K562 (cell line): ENCODE data around the gene ATXN7L1. TPM values are rescaled to one million over a fixed set of nuclear protein-coding genes. Genes with fewer than 3 reads are reported as not detected.

Source experiments
- ARHGAP35 ChIP-seq: fragments of 450-650 bp; IDR thresholded peaks from 2 replicates; pipeline ENCODE4 v1.6.1; 2018; ENCODE audit not compliant: partially characterized antibody
- CBFA2T3 ChIP-seq: fragments of 450-650 bp; IDR thresholded peaks from 2 replicates; pipeline ENCODE4 v1.6.1; 2017
- DPF2 ChIP-seq: fragments of 450-650 bp; IDR thresholded peaks from 2 replicates; pipeline ENCODE4 v1.6.1; 2016
- FOS ChIP-seq: IDR thresholded peaks from 3 replicates; pipeline ENCODE4 v1.6.1; 2011; ENCODE audit not compliant: insufficient read length; ENCODE audit errors: extremely low read depth
- GATA2 ChIP-seq: sonication (generic); formaldehyde crosslinking; IDR thresholded peaks from 2 replicates; pipeline ENCODE4 v1.4.0; 2020; ENCODE audit warnings: mild to moderate bottlenecking, missing genetic modification reagents
- GTF2A2 ChIP-seq: IDR thresholded peaks from 2 replicates; pipeline ENCODE4 v1.6.1; 2016; ENCODE audit warnings: mild to moderate bottlenecking, missing genetic modification characterization, missing compliant biosample characterization
- HNRNPH1 ChIP-seq: fragments of 200-400 bp; formaldehyde crosslinking; optimal IDR thresholded peaks from 2 replicates; pipeline ENCODE3; 2017; ENCODE audit warnings: low read depth, mild to moderate bottlenecking, low read length, moderate library complexity
- JUN ChIP-seq, 2 experiments: sonication (generic) in 1 of 2; formaldehyde crosslinking in 1 of 2; IDR thresholded peaks; 2 replicates each; pipeline versions ENCODE4 v1.6.1 to v1.8.0; 2012 to 2022; ENCODE audit warnings: borderline replicate concordance in 2 of 2, mild to moderate bottlenecking in 2 of 2, improper control_type of control experiment in 1 of 2, low read depth in 1 of 2, low read length in 1 of 2, missing genetic modification reagents in 1 of 2
- JUND ChIP-seq, 2 experiments: IDR thresholded peaks; 2 replicates in 1 of 2; 3 replicates in 1 of 2; pipeline ENCODE4 v1.6.1; 2011; ENCODE audit warnings: borderline replicate concordance in 2 of 2, low read depth in 2 of 2, low read length in 2 of 2, improper control_type of control experiment in 1 of 2, missing biosample characterization in 1 of 2, missing genetic modification characterization in 1 of 2, missing genetic modification reagents in 1 of 2
- MECOM ChIP-seq: fragments of 250-450 bp; sonication (Bioruptor Pico); IDR thresholded peaks from 2 replicates; pipeline ENCODE4 v1.8.0; 2022; ENCODE audit warnings: inconsistent platforms
- NRF1 ChIP-seq, 2 experiments: fragments of 450-650 bp; IDR thresholded peaks in 1 of 2; conservative IDR thresholded peaks in 1 of 2; 2 replicates each; pipeline ENCODE4 v1.6.1; 2014; ENCODE audit warnings: mild to moderate bottlenecking in 2 of 2
- PHB ChIP-seq: fragments of 250-450 bp; sonication (Bioruptor Pico); IDR thresholded peaks from 2 replicates; pipeline ENCODE4 v1.5.0; 2021
- PPARD ChIP-seq: fragments of 250-450 bp; sonication (Bioruptor Pico); IDR thresholded peaks from 2 replicates; pipeline ENCODE4 v1.8.0; 2022; ENCODE audit warnings: inconsistent platforms, mild to moderate bottlenecking, moderate library complexity
- SNIP1 ChIP-seq: fragments of 450-650 bp; IDR thresholded peaks from 2 replicates; pipeline ENCODE4 v1.7.1; 2017; ENCODE audit warnings: low read depth, mild to moderate bottlenecking
- SOX6 ChIP-seq: fragments of 450-650 bp; IDR thresholded peaks from 2 replicates; pipeline ENCODE4 v1.6.1; 2014; ENCODE audit warnings: mild to moderate bottlenecking
- SREBF2 ChIP-seq: sonication (generic); formaldehyde crosslinking; IDR thresholded peaks from 2 replicates; pipeline ENCODE4 v1.4.0; 2020; ENCODE audit warnings: mild to moderate bottlenecking, missing genetic modification reagents
- TCF3 ChIP-seq: sonication (generic); formaldehyde crosslinking; IDR thresholded peaks from 2 replicates; pipeline ENCODE4 v1.4.0; 2020; ENCODE audit warnings: mild to moderate bottlenecking, missing genetic modification reagents
- YY1 ChIP-seq, 3 experiments: IDR thresholded peaks; 2 replicates each; pipeline ENCODE4 v1.6.1; 2011; ENCODE audit warnings: low read length in 2 of 3, mild to moderate bottlenecking in 2 of 3, moderate library complexity in 2 of 3, borderline replicate concordance in 1 of 3, control low read depth in 1 of 3, low read depth in 1 of 3; ENCODE audit not compliant: insufficient read depth in 3 of 3, insufficient replicate concordance in 2 of 3, control insufficient read depth in 1 of 3, insufficient read length in 1 of 3; ENCODE audit errors: extremely low read depth in 1 of 3
- ZKSCAN3 ChIP-seq: fragments of 250-450 bp; sonication (Bioruptor Pico); IDR thresholded peaks from 2 replicates; pipeline ENCODE4 v1.4.0; 2020
- polyA plus RNA-seq, 8 experiments: library from polyadenylated mRNA; depleted of rRNA in 4 of 8; stranded (reverse) in 5 of 8; unstranded in 3 of 8; fragments of >200 nt; fragmentation: Nextera tagmentation in 2 of 8; fragmentation: Illumina TruSeq in 1 of 8; extraction: Ambion mirVana in 2 of 8; extraction: Trizol in 1 of 8; gene quantifications; 2 replicates each; pipeline versions ENCODE4 v1.2.1 to v1.2.3, GENCODE V29; 2011 to 2014; ENCODE audit warnings: inconsistent platforms in 1 of 8, missing spikeins in 1 of 8
- total RNA-seq, 7 experiments: library from RNA; depleted of rRNA in 6 of 7; stranded (reverse); fragments of >200 nt in 6 of 7; fragmentation: Illumina TruSeq in 2 of 7; extraction: Trizol in 2 of 7; gene quantifications; 2 replicates each; pipeline versions ENCODE4 v1.2.1 to v1.2.3, GENCODE V29; 2011 to 2021; ENCODE audit warnings: low replicate concordance in 1 of 7
- TF ChIP-seq, protein P1 (sequence below): sonication (generic); formaldehyde crosslinking; IDR thresholded peaks from 2 replicates; pipeline ENCODE4 v1.8.0; 2022; ENCODE audit warnings: missing genetic modification reagents, mild to moderate bottlenecking, moderate library complexity, borderline replicate concordance
- TF ChIP-seq, protein P2 (sequence below), 2 experiments: IDR thresholded peaks in 1 of 2; conservative IDR thresholded peaks in 1 of 2; 2 replicates each; pipeline ENCODE4 v1.6.1; 2016; ENCODE audit warnings: low read depth in 2 of 2, mild to moderate bottlenecking in 1 of 2, missing compliant biosample characterization in 1 of 2, missing genetic modification characterization in 1 of 2, moderate library complexity in 1 of 2
- TF ChIP-seq, protein P3 (sequence below): fragments of 450-650 bp; IDR thresholded peaks from 2 replicates; pipeline ENCODE4 v1.6.1; 2017; ENCODE audit warnings: mild to moderate bottlenecking, moderate library complexity

ATXN7L1 gene
- total and polyA plus RNA-seq, 9 of the 15 experiments (the other 6 are each of a cell fraction or from before 2014, with no cell fraction given), result 6.6 to 13.7 (median 10.7) TPM

DNA sequence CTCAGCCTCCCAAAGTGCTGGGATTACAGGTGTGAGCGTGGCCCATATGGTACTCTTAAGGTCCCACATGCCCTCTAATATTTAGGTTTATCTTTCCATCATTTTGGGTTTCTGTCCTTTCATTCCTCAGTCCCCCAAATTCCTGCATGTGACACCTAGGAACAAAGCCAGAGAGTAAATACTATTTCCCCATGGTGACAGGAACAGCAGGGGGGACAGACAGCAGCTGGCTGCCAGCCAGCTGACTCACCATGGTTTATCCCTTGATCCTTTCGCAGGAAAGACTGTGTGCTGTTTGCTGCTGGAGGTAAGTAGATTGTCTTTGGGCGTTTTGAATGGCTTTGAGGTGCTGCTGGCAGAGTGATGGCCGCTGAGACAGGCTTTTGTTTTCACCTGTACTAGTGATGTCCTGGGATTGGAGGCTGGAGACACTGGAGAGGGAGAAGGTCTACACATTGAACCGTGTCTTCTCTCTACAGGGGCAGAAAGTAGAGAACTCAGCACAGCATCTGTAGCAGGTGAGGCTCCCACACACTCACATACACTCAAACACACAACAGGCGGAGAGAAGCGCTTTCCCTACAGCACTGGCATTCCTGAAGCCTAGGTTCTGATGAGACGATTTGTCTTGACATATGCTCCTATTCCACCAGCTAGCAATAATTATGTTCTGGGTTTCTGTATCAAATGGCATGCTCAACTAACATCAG is 211.4 kb downstream of the ATXN7L1 start (continued):
- TF ChIP-seq, protein P1, sequence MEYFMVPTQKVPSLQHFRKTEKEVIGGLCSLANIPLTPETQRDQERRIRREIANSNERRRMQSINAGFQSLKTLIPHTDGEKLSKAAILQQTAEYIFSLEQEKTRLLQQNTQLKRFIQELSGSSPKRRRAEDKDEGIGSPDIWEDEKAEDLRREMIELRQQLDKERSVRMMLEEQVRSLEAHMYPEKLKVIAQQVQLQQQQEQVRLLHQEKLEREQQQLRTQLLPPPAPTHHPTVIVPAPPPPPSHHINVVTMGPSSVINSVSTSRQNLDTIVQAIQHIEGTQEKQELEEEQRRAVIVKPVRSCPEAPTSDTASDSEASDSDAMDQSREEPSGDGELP (CRISPR knock-in tag), result peak; percentile 85
- TF ChIP-seq NRF1 (conservative IDR thresholded peaks at IDR 0.05 in 1 of 2, IDR thresholded peaks at IDR 0.05 in 1 of 2) (0 out of 4 replicates have a peak, but pooled peaks of 1 of the 2 experiments have one; percentile 13), MECOM (CRISPR knock-in tag) (no peak), JUN (IDR thresholded peaks at IDR 0.05; ENCODE audit: borderline replicate concordance, low read depth, low read length) (peak; percentile 90), JUN (CRISPR knock-in tag; IDR thresholded peaks at IDR 0.05; ENCODE audit: borderline replicate concordance) (no peak), SNIP1 (no peak), SOX6 (peak; percentile 63; the same call in 1 of the 2 replicates), GTF2A2 (no peak), PHB (no peak), HNRNPH1 (no peak), JUND (IDR thresholded peaks at IDR 0.05; ENCODE audit: borderline replicate concordance, low read depth, low read length) (peak; percentile 98), JUND (tag; IDR thresholded peaks at IDR 0.05; ENCODE audit: borderline replicate concordance, low read depth, low read length) (peak; percentile 96; the same call in 2 of the 3 replicates), DPF2 (peak; percentile 89), PPARD (CRISPR knock-in tag) (no peak), GATA2 (peak; percentile 73), YY1 (IDR thresholded peaks at IDR 0.05; ENCODE audit: borderline replicate concordance in 1 of 3, control insufficient read depth in 1 of 3, extremely low read depth in 1 of 3, insufficient read depth in 3 of 3, insufficient read length in 1 of 3, insufficient replicate concordance in 2 of 3, low read depth in 1 of 3, low read length in 2 of 3) (peak in 1 of 3 experiments; percentile 19), ZKSCAN3 (CRISPR knock-in tag) (no peak), CBFA2T3 (peak; percentile 69), FOS (peak; percentile 42), ARHGAP35 (no peak), SREBF2 (CRISPR knock-in tag) (no peak), TCF3 (CRISPR knock-in tag) (peak; percentile 64)
- TF ChIP-seq, protein P2, sequence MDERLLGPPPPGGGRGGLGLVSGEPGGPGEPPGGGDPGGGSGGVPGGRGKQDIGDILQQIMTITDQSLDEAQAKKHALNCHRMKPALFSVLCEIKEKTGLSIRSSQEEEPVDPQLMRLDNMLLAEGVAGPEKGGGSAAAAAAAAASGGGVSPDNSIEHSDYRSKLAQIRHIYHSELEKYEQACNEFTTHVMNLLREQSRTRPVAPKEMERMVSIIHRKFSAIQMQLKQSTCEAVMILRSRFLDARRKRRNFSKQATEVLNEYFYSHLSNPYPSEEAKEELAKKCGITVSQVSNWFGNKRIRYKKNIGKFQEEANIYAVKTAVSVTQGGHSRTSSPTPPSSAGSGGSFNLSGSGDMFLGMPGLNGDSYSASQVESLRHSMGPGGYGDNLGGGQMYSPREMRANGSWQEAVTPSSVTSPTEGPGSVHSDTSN (CRISPR knock-in tag; IDR thresholded peaks at IDR 0.05; ENCODE audit: low read depth), result no peak
- TF ChIP-seq, protein P2 (tag; conservative IDR thresholded peaks at IDR 0.05; ENCODE audit: low read depth), result peak; percentile 48; the same call in 1 of the 2 replicates
- TF ChIP-seq, protein P3, sequence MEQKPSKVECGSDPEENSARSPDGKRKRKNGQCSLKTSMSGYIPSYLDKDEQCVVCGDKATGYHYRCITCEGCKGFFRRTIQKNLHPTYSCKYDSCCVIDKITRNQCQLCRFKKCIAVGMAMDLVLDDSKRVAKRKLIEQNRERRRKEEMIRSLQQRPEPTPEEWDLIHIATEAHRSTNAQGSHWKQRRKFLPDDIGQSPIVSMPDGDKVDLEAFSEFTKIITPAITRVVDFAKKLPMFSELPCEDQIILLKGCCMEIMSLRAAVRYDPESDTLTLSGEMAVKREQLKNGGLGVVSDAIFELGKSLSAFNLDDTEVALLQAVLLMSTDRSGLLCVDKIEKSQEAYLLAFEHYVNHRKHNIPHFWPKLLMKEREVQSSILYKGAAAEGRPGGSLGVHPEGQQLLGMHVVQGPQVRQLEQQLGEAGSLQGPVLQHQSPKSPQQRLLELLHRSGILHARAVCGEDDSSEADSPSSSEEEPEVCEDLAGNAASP, result no peak
